Kidney (tissue), 14 donors: ENCODE measurements around the gene ERP44. TPM values are rescaled to one million over a fixed set of nuclear protein-coding genes. Genes with fewer than 3 reads are reported as not detected.

Experiments
- DNase-seq, 5 donors: peaks; one replicate each; pipeline ENCODE4 v3.0.0-alpha.2; 2013 to 2020
- FAIRE-seq: peaks from 2 replicates; lab custom pipeline; 2012; peaks lifted over from hg19 to GRCh38; lab: Jason Lieb, UNC
- H3K27ac ChIP-seq, 2 donors: one replicate each; pipeline ENCODE4 v1.7.0; 2013; ENCODE audit warnings: low read depth in 2 of 2, low read length in 2 of 2, inconsistent platforms in 1 of 2
- H3K27me3 ChIP-seq: one replicate; pipeline ENCODE4 v1.7.1; 2013; ENCODE audit warnings: low read length, inconsistent platforms; ENCODE audit not compliant: control insufficient read depth, insufficient read depth
- H3K36me3 ChIP-seq, 3 donors: one replicate each; pipeline versions ENCODE4 v1.7.0 to v1.7.1; 2013; ENCODE audit warnings: low read length in 3 of 3, control low read depth in 1 of 3, inconsistent platforms in 1 of 3; ENCODE audit not compliant: insufficient read depth in 3 of 3, control insufficient read depth in 2 of 3
- H3K4me1 ChIP-seq, 3 donors: one replicate each; pipeline versions ENCODE4 v1.7.0 to v1.7.1; 2013; ENCODE audit warnings: low read length in 3 of 3, inconsistent platforms in 1 of 3, low read depth in 1 of 3; ENCODE audit not compliant: control insufficient read depth in 2 of 3, insufficient read depth in 2 of 3
- H3K4me3 ChIP-seq, 3 donors: one replicate each; pipeline versions ENCODE4 v1.7.0 to v1.8.1; 2013; ENCODE audit warnings: low read length in 3 of 3, control low read depth in 1 of 3, inconsistent platforms in 1 of 3
- H3K9ac ChIP-seq, 3 donors: one replicate each; pipeline versions ENCODE4 v1.7.0 to v1.7.1; 2013; ENCODE audit warnings: low read length in 3 of 3, control low read depth in 1 of 3, inconsistent platforms in 1 of 3
- H3K9me3 ChIP-seq, 3 donors: one replicate each; pipeline versions ENCODE4 v1.7.0 to v1.7.1; 2013; ENCODE audit warnings: low read length in 3 of 3, control low read depth in 1 of 3, inconsistent platforms in 1 of 3; ENCODE audit not compliant: control insufficient read depth in 2 of 3, insufficient read depth in 1 of 3
- intact Hi-C: fragments of 100-400 bp; cut with DNase I; formaldehyde crosslinking; loops from one replicate; pipeline ENCODE4 v1.11.1; 2022
- polyA plus RNA-seq: library from polyadenylated mRNA; stranded (reverse); fragments of 350-450 nt; fragmentation: Illumina TruSeq; extraction: RNeasy Lipid Tissue Mini Kit (QIAGEN cat#74804); gene quantifications from one replicate; pipeline ENCODE4 v1.2.3, GENCODE V29; 2014; ENCODE audit warnings: low read depth, low replicate concordance; ENCODE audit not compliant: insufficient read depth
- total RNA-seq: library from RNA; stranded (reverse); fragmentation: NEBNext Ultra II Directional; extraction: Animal tissue kit (Norgen Biotek cat#: 25700); gene quantifications from one replicate; pipeline ENCODE4 v1.2.1, GENCODE V29; 2021
- TF ChIP-seq, protein P1 (sequence below): IDR thresholded peaks from 3 replicates; pipeline ENCODE4 v1.5.1; 2012; ENCODE audit warnings: mild to moderate bottlenecking, moderate library complexity, borderline replicate concordance; ENCODE audit not compliant: insufficient read depth; ENCODE audit errors: extremely low read depth
- donor health status: control.
- donor health status: control.
- donor health status: control.
- donor health status: control.
- donor health status: control.
- donor health status: DM: yes; HTN: yes; CAD: no.
- donor health status: Normal renal cell carcinoma (clear cell type).

ERP44 gene
- total and polyA plus RNA-seq, 2 donors from 2014 or later, result 22.3 to 24.1 TPM

- no peak overlapping the region for H3K27ac ChIP-seq
- DNase-seq, result no peak
- no peak overlapping the region for H3K4me3 ChIP-seq
- intact Hi-C loops, result no loop called here
- no peaks in the 10 kb centered on the region for H3K27me3 ChIP-seq
- peaks cover 0 to 6% (median 4%) of the 10 kb centered on the region in 3 donors for H3K36me3 ChIP-seq
- FAIRE-seq, result no peak
- H3K9me3 ChIP-seq, result peaks cover 0 to 4% (median 0%) of the 10 kb centered on the region in 3 donors
- H3K9ac ChIP-seq, result no peak overlapping the region
- H3K4me1 ChIP-seq, result no peaks in the 10 kb centered on the region
- TF ChIP-seq, protein P1, sequence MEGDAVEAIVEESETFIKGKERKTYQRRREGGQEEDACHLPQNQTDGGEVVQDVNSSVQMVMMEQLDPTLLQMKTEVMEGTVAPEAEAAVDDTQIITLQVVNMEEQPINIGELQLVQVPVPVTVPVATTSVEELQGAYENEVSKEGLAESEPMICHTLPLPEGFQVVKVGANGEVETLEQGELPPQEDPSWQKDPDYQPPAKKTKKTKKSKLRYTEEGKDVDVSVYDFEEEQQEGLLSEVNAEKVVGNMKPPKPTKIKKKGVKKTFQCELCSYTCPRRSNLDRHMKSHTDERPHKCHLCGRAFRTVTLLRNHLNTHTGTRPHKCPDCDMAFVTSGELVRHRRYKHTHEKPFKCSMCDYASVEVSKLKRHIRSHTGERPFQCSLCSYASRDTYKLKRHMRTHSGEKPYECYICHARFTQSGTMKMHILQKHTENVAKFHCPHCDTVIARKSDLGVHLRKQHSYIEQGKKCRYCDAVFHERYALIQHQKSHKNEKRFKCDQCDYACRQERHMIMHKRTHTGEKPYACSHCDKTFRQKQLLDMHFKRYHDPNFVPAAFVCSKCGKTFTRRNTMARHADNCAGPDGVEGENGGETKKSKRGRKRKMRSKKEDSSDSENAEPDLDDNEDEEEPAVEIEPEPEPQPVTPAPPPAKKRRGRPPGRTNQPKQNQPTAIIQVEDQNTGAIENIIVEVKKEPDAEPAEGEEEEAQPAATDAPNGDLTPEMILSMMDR, result no peak
These were observed 78.5 kb downstream of the ERP44 start for GRCh38 chr9:100020121-100020795.

- H3K9me3 ChIP-seq, result no peaks in the 10 kb centered on the region
- H3K27ac ChIP-seq, result no peak overlapping the region
- no peak for FAIRE-seq
- H3K9ac ChIP-seq, result no peak overlapping the region
- H3K36me3 ChIP-seq, result peaks cover 0 to 6% (median 4%) of the 10 kb centered on the region in 3 donors
- intact Hi-C loops, result no loop called here
- no peaks in the 10 kb centered on the region for H3K4me1 ChIP-seq
- no peak overlapping the region for H3K4me3 ChIP-seq
- DNase-seq, result no peak
- TF ChIP-seq, protein P1, result no peak
- H3K27me3 ChIP-seq, result no peaks in the 10 kb centered on the region
These were observed 79.3 kb downstream of the ERP44 start for GRCh38 chr9:100019541-100019940.

- TF ChIP-seq, protein P1, result no peak
- intact Hi-C loops, result no loop called here
- Histone ChIP-seq H3K27ac (no peak overlapping the region), H3K9ac (no peak overlapping the region), H3K27me3 (no peaks in the 10 kb centered on the region), H3K4me3 (no peak overlapping the region), H3K4me1 (no peaks in the 10 kb centered on the region), H3K9me3 (peaks cover 0 to 1% (median 0%) of the 10 kb centered on the region in 3 donors), H3K36me3 (peaks cover 0 to 6% (median 4%) of the 10 kb centered on the region in 3 donors)
- no peak for DNase-seq
- FAIRE-seq, result no peak
These were observed 84.0 kb downstream of the ERP44 start for GRCh38 chr9:100014846-100015245.

- TF ChIP-seq, protein P1, result no peak
- Histone ChIP-seq H3K27ac (no peak overlapping the region), H3K4me3 (no peak overlapping the region), H3K36me3 (peaks cover 0 to 6% (median 4%) of the 10 kb centered on the region in 3 donors), H3K9me3 (peaks cover 0 to 1% (median 0%) of the 10 kb centered on the region in 3 donors), H3K9ac (no peak overlapping the region), H3K27me3 (no peaks in the 10 kb centered on the region), H3K4me1 (no peaks in the 10 kb centered on the region)
- DNase-seq (no peak), FAIRE-seq (no peak)
- intact Hi-C loops, result no loop called here
These were observed 85.2 kb downstream of the ERP44 start for GRCh38 chr9:100013573-100013972.
